Karpas-422 (cell line): ENCODE data around the gene ACYP1. TPM values are rescaled to one million over a fixed set of nuclear protein-coding genes. Genes with fewer than 3 reads are reported as not detected.
A peak's percentile ranks its signal among the peaks of the same experiment; 100 is the strongest.

Experiments
- DNase-seq: peaks from one replicate; pipeline ENCODE4 v3.0.0-alpha.2; 2015
- H2AFZ ChIP-seq: fragments of 200-600 bp; sonication (generic); 2 replicates; pipeline ENCODE4 v1.6.1; 2014; ENCODE audit warnings: antibody characterized with exemption, low read length, mixed read lengths
- H3K27ac ChIP-seq: fragments of 200-600 bp; sonication (generic); 2 replicates; pipeline ENCODE4 v1.5.1; 2014; ENCODE audit warnings: mild to moderate bottlenecking, low read length, moderate library complexity
- H3K27me3 ChIP-seq: fragments of 200-600 bp; sonication (generic); 2 replicates; pipeline ENCODE4 v1.6.1; 2014; ENCODE audit warnings: low read length, mixed read lengths
- H3K36me3 ChIP-seq: fragments of 200-600 bp; sonication (generic); 2 replicates; pipeline ENCODE4 v1.6.1; 2014; ENCODE audit warnings: low read length, mixed read lengths; ENCODE audit not compliant: insufficient read depth
- H3K4me1 ChIP-seq: fragments of 200-600 bp; sonication (generic); 2 replicates; pipeline ENCODE4 v1.6.1; 2014; ENCODE audit warnings: mild to moderate bottlenecking, low read length, mixed read lengths
- H3K4me2 ChIP-seq: fragments of 200-600 bp; sonication (generic); 2 replicates; pipeline ENCODE4 v1.6.1; 2014; ENCODE audit warnings: low read length, low read depth, mild to moderate bottlenecking; ENCODE audit not compliant: poor library complexity, severe bottlenecking
- H3K4me3 ChIP-seq: fragments of 200-600 bp; sonication (generic); 2 replicates; pipeline ENCODE4 v1.5.1; 2014; ENCODE audit warnings: mild to moderate bottlenecking, antibody characterized with exemption, low read length, mixed read lengths
- H3K79me2 ChIP-seq: fragments of 200-600 bp; sonication (generic); 2 replicates; pipeline ENCODE4 v1.6.1; 2014; ENCODE audit warnings: mild to moderate bottlenecking, low read length, mixed read lengths
- H3K9ac ChIP-seq: fragments of 200-600 bp; sonication (generic); 2 replicates; pipeline ENCODE4 v1.6.0; 2014; ENCODE audit warnings: low read length
- H3K9me2 ChIP-seq: fragments of 200-600 bp; sonication (generic), shearing (Covaris generic); replicated peaks from 2 replicates; pipeline ENCODE4 v1.6.0; 2014; ENCODE audit warnings: mild to moderate bottlenecking, low read length, moderate library complexity; ENCODE audit not compliant: insufficient read depth
- H3K9me3 ChIP-seq: fragments of 300-700, 200-600 bp; sonication (generic); 2 replicates; pipeline ENCODE4 v1.6.1; 2014; ENCODE audit warnings: low read length, mixed read lengths
- H4K20me1 ChIP-seq: fragments of 200-600 bp; sonication (generic); 2 replicates; pipeline ENCODE4 v1.6.1; 2014; ENCODE audit warnings: mild to moderate bottlenecking, antibody characterized with exemption, low read length, low read depth; ENCODE audit not compliant: insufficient read depth
- total RNA-seq: library from RNA; depleted of rRNA; stranded (reverse); fragments of >200 nt; shearing (Covaris generic); gene quantifications from 2 replicates; pipeline ENCODE4 v1.2.3, GENCODE V29; 2014; ENCODE audit warnings: low replicate concordance; rRNA removed

The ACYP1 gene
- total RNA-seq, result 80.3 and 84.2 TPM in 2 replicates

DNA sequence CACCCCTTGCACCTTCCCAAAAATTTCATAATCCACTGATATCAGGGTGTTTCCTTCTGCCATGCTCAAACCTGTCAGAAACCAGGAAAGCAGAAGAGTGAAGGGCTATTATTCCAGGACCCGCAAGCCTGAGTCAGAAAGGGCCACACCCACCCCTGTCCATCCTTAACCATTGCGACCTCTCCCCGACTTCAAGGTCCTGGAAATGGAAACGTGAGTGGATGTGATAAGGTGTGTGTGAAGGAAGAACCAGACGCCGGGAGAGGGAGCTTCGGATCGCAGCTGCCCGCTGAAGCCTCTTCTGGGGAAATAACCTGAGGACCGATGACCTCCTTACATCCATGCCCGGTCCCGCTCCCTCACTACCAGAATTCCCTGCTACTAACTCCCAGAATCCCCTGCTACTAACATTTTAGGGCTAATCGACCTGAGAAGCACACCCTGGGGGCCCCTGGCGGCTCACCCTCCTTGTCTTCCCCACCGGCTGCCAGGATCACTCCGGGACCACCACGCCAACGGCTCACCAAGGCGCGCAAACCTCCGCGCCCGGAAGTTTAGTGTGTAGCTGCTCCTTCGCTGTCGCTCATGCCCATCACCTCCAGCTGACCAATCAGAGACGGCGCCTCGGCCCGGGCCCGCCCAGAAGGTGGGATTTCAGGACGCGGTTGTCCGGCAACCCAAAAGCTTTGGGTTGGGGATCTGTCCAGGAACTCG lies at the start of gene ACYP1:
Gene ACYP1 (minus strand): TSS at position 534 of the 714 bp plus-strand sequence. CDS start 471 bp downstream, at position 63.
- Histone ChIP-seq H3K79me2 (peaks cover 45% of the 10 kb centered on the region), H3K4me1 (peaks cover 27% of the 10 kb centered on the region), H3K27ac (peak within 1 kb of the TSS; percentile 48), H3K4me2 (peak within 1 kb of the TSS; percentile 98), H3K9me2 (no peaks in the 10 kb centered on the region), H3K27me3 (no peaks in the 10 kb centered on the region), H3K36me3 (peaks cover 23% of the 10 kb centered on the region), H2AFZ (peak within 1 kb of the TSS; percentile 56; the same call in 1 of the 2 replicates), H3K4me3 (peak within 1 kb of the TSS; percentile 95), H3K9ac (peak within 1 kb of the TSS; percentile 89), H3K9me3 (peaks cover 11% of the 10 kb centered on the region), H4K20me1 (no peaks in the 10 kb centered on the region)
- DNase-seq, result peak; percentile 99

DNA sequence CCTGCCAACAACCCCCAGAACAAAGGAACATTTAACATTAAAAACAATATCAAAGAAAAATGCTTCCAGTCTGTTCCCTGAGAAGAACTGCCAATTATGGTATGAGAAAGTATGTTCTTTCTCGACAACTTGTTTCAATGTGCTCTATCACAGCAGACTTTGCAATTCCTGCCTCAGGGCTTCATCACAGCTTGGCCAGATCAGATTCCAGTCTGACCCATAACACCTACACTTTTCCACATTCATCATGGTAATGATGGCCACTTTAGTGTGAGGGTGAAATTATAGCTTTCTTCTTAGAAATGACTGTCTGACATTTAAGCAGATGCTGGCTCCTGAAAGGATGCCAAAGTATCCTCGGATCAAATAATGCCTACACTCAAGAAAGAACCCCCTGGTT lies 46.1 kb upstream of the ACYP1 start:
- Histone ChIP-seq H3K27ac (no peak overlapping the region), H4K20me1 (no peaks in the 10 kb centered on the region), H3K4me1 (no peaks in the 10 kb centered on the region), H3K79me2 (no peaks in the 10 kb centered on the region), H2AFZ (no peak overlapping the region), H3K36me3 (peaks cover 84% of the 10 kb centered on the region), H3K9ac (no peak overlapping the region), H3K4me2 (no peak overlapping the region), H3K9me2 (no peaks in the 10 kb centered on the region), H3K4me3 (no peak overlapping the region), H3K9me3 (no peaks in the 10 kb centered on the region), H3K27me3 (no peaks in the 10 kb centered on the region)
- DNase-seq, result no peak

- Histone ChIP-seq H3K79me2 (no peaks in the 10 kb centered on the region), H2AFZ (no peak overlapping the region), H3K36me3 (peaks cover 73% of the 10 kb centered on the region), H3K9me2 (no peaks in the 10 kb centered on the region), H3K4me3 (no peak overlapping the region), H4K20me1 (no peaks in the 10 kb centered on the region), H3K4me2 (no peak overlapping the region), H3K9ac (no peak overlapping the region), H3K27me3 (no peaks in the 10 kb centered on the region), H3K4me1 (no peaks in the 10 kb centered on the region), H3K27ac (no peak overlapping the region), H3K9me3 (no peaks in the 10 kb centered on the region)
- no peak for DNase-seq
Measured at GRCh38 chr14:75107186-75107585, 43.4 kb upstream of the ACYP1 start.

- Histone ChIP-seq H3K4me2 (no peak overlapping the region), H3K4me3 (no peak overlapping the region), H3K27ac (no peak overlapping the region), H3K4me1 (no peaks in the 10 kb centered on the region), H3K9me3 (no peaks in the 10 kb centered on the region), H3K9ac (no peak overlapping the region), H3K27me3 (no peaks in the 10 kb centered on the region), H2AFZ (no peak overlapping the region), H3K79me2 (peaks cover 5% of the 10 kb centered on the region; the same call in 1 of the 2 replicates), H3K36me3 (peaks cover 64% of the 10 kb centered on the region), H4K20me1 (no peaks in the 10 kb centered on the region), H3K9me2 (no peaks in the 10 kb centered on the region)
- DNase-seq, result no peak
Measured at GRCh38 chr14:75101491-75101890, 37.7 kb upstream of the ACYP1 start.

GRCh38 chr14:75098682-75099081 lies 34.9 kb upstream of the ACYP1 start:
- DNase-seq, result no peak
- Histone ChIP-seq H3K36me3 (peaks cover 71% of the 10 kb centered on the region), H3K27me3 (no peaks in the 10 kb centered on the region)

GRCh38 chr14:75098212-75098611 lies 34.4 kb upstream of the ACYP1 start:
- Histone ChIP-seq H4K20me1 (no peaks in the 10 kb centered on the region), H3K27me3 (no peaks in the 10 kb centered on the region), H3K27ac (no peak overlapping the region), H2AFZ (no peak overlapping the region), H3K4me1 (no peaks in the 10 kb centered on the region), H3K9me3 (no peaks in the 10 kb centered on the region), H3K36me3 (peaks cover 69% of the 10 kb centered on the region), H3K9ac (no peak overlapping the region), H3K4me2 (no peak overlapping the region), H3K79me2 (peaks cover 5% of the 10 kb centered on the region; the same call in 1 of the 2 replicates), H3K4me3 (no peak overlapping the region), H3K9me2 (no peaks in the 10 kb centered on the region)
- no peak for DNase-seq

More at GRCh38 chr14:75098682-75099081, 34.9 kb upstream of the ACYP1 start:
- H3K9me3 ChIP-seq, result no peaks in the 10 kb centered on the region
- H3K9me2 ChIP-seq, result no peaks in the 10 kb centered on the region
- H3K4me2 ChIP-seq, result no peak overlapping the region
- H3K4me1 ChIP-seq, result no peaks in the 10 kb centered on the region
- H3K79me2 ChIP-seq, result peaks cover 5% of the 10 kb centered on the region; the same call in 1 of the 2 replicates
- H3K4me3 ChIP-seq, result no peak overlapping the region
- no peak overlapping the region for H2AFZ ChIP-seq
- no peak overlapping the region for H3K27ac ChIP-seq
- no peak overlapping the region for H3K9ac ChIP-seq
- H4K20me1 ChIP-seq, result no peaks in the 10 kb centered on the region

DNA sequence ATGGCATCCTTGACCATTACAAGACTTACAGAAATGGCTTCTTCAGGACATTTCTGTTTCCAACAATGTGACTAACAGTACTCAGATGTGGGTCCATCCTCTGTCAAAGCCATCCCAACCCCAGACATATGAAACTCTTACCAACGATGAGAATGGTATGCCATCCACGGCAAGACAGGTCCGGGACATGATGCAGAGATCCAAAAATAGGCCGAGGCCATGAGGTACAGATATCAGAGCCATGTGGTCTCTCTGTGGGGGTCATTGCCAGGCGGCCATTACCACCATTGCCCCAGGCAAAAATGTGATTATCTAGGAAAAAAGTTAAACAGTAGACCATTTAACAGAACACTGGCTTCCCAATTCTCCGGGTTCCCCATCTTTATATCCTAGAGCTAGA lies 33.1 kb upstream of the ACYP1 start:
- H4K20me1 ChIP-seq, result no peaks in the 10 kb centered on the region
- peaks cover 5% of the 10 kb centered on the region; the same call in 1 of the 2 replicates for H3K79me2 ChIP-seq
- no peak overlapping the region for H3K27ac ChIP-seq
- H3K36me3 ChIP-seq, result peaks cover 70% of the 10 kb centered on the region
- no peak for DNase-seq
- H2AFZ ChIP-seq, result no peak overlapping the region
- H3K4me3 ChIP-seq, result no peak overlapping the region
- H3K9me2 ChIP-seq, result no peaks in the 10 kb centered on the region
- no peaks in the 10 kb centered on the region for H3K4me1 ChIP-seq
- no peaks in the 10 kb centered on the region for H3K27me3 ChIP-seq
- no peak overlapping the region for H3K4me2 ChIP-seq
- H3K9ac ChIP-seq, result no peak overlapping the region
- H3K9me3 ChIP-seq, result no peaks in the 10 kb centered on the region

GRCh38 chr14:75095690-75096089 lies 31.9 kb upstream of the ACYP1 start:
- Histone ChIP-seq H3K9me2 (no peaks in the 10 kb centered on the region), H3K79me2 (peaks cover 5% of the 10 kb centered on the region; the same call in 1 of the 2 replicates), H3K9me3 (no peaks in the 10 kb centered on the region), H2AFZ (no peak overlapping the region), H3K27ac (no peak overlapping the region), H3K9ac (no peak overlapping the region), H3K27me3 (no peaks in the 10 kb centered on the region), H3K36me3 (peaks cover 67% of the 10 kb centered on the region), H4K20me1 (no peaks in the 10 kb centered on the region), H3K4me3 (no peak overlapping the region), H3K4me2 (no peak overlapping the region), H3K4me1 (no peaks in the 10 kb centered on the region)
- no peak for DNase-seq
